CD4-positive, alpha-beta T cell treated with Interleukin-21 for 1 hour (primary cell): ENCODE results near the gene CCR2.

Experiments used
- DNase-seq: peaks from one replicate; pipeline ENCODE4 v3.0.0-alpha.2; 2020

CCR2 gene

DNA sequence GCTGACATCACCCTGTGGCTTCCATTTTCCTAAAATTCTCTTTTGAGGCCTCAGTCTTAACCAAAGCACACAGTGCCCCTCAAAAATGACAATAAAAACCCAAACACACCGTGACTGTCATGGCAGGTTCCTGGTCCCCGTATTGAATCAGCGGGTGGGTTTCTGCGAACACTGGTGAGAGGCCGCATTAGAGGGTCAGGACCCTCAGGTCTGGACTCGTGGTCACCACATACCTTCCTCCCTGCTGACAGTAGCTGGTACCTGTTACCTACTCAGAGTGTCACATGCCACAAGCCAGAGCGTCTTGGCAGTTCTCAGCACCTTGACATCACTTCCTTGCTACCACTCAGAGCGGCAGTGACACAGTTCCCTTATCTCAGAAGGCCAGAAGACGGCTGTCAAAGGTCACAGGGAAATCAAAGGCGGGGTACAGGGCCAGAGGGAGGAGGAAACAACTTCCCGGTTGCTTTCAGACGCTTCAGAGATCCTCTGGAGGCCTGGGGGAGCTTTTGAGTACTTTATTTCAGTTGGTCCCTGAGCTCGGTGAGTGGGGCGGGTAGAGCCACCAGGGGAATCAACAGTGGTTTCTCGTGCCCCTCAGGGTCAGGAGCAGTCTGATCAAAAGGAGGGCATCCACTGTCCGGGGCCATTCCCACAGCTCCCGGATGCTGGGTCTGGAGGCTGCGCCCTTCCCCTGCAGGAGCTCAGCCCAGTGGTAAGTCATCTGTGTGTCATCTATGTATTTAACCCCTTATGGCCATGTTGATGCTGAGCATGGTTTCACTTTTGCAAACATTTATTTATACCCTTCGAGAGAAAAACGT is 53.1 kb downstream of the CCR2 start, which contains the start of the genes CCR5AS and CCRL2:
Gene CCR5AS, minus strand, starts transcription at position 279 of the 824 bp plus-strand sequence.
Gene CCRL2, plus strand, starts transcription at position 472 of the 824 bp plus-strand sequence. CDS start 821 bp downstream, outside the sequence.
- DNase-seq: peak; percentile 63

DNA sequence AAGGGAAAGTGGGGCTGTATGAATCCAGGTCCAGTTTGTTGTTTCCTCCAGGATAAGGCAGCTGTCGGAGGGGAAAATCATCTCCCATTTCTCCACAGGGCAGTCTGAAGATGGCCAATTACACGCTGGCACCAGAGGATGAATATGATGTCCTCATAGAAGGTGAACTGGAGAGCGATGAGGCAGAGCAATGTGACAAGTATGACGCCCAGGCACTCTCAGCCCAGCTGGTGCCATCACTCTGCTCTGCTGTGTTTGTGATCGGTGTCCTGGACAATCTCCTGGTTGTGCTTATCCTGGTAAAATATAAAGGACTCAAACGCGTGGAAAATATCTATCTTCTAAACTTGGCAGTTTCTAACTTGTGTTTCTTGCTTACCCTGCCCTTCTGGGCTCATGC is 54.1 kb downstream of the CCR2 start:
- DNase-seq: no peak

DNA sequence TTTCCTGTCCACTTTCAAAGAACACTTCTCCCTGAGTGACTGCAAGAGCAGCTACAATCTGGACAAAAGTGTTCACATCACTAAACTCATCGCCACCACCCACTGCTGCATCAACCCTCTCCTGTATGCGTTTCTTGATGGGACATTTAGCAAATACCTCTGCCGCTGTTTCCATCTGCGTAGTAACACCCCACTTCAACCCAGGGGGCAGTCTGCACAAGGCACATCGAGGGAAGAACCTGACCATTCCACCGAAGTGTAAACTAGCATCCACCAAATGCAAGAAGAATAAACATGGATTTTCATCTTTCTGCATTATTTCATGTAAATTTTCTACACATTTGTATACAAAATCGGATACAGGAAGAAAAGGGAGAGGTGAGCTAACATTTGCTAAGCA is 54.9 kb downstream of the CCR2 start:
- DNase-seq: no peak

DNA sequence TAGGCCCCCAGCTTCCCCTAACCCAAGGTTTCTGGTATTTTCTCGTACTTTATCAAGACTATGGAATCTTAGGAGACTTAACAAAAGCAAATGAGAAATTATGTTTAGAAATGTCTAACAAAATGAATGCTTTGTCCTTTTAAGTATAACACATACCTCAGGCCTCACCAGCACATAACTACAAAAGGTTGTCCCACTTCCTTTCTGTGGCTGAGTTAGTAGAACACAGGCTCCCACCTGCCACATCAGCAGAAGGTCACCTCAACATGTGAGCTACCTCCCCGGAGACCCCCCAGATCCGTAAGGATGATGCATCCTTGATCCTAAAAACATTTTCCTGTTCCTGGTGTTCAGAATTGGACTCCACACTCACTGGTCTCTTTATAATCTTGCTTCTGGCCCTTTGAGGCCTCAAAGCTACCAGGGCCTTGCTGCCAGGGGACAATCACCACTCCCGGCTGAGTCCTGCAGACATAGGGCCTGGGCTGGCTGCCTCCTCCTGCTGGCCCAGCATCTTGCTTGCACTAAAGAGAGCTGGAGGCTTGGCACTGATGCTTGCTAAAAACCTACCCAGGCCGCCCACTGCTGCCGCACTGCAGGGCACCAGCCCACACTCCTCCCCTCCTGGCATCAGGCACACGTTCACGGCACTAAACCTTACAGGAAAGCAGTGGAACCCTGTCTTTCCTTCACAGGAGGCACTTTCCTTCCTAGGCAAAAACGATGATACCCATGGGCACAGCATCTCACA is 56.0 kb downstream of the CCR2 start:
- DNase-seq: no peak
